CD14-positive monocyte (primary cell): ENCODE measurements around the gene CROCC2. TPM values are rescaled to one million over a fixed set of nuclear protein-coding genes. Genes with fewer than 3 reads are reported as not detected.

ENCODE experiments used
- DNase-seq, 3 donors: peaks; one replicate each; pipeline ENCODE4 v3.0.0-alpha.2; 2011 to 2022
- H2AFZ ChIP-seq: 2 replicates; pipeline ENCODE4 v1.6.0; 2012; ENCODE audit warnings: mild to moderate bottlenecking, low read depth, low read length, inconsistent platforms; ENCODE audit not compliant: insufficient read depth, poor library complexity, severe bottlenecking
- H3K27ac ChIP-seq, 2 donors: 1 replicate in 1 of 2; 2 replicates in 1 of 2; pipeline ENCODE4 v1.5.1; 2012 to 2013; ENCODE audit warnings: low read length in 2 of 2, control low read depth in 1 of 2, inconsistent platforms in 1 of 2, low read depth in 1 of 2, mild to moderate bottlenecking in 1 of 2
- H3K27me3 ChIP-seq, 2 donors: one replicate each; pipeline versions ENCODE4 v1.6.0 to v1.6.1; 2011 to 2013; ENCODE audit warnings: low read length in 2 of 2; ENCODE audit not compliant: control insufficient read depth in 2 of 2, insufficient read depth in 2 of 2
- H3K36me3 ChIP-seq, 2 donors: replicated peaks in 1 of 2; 1 replicate in 1 of 2; 2 replicates in 1 of 2; pipeline versions ENCODE4 v1.5.1 to v1.6.1; 2012 to 2013; ENCODE audit warnings: low read length in 2 of 2, control low read depth in 1 of 2, inconsistent platforms in 1 of 2, mild to moderate bottlenecking in 1 of 2; ENCODE audit not compliant: insufficient read depth in 2 of 2, control insufficient read depth in 1 of 2
- H3K4me1 ChIP-seq, 2 donors: 1 replicate in 1 of 2; 2 replicates in 1 of 2; pipeline versions ENCODE4 v1.5.1 to v1.6.1; 2012 to 2013; ENCODE audit warnings: low read length in 2 of 2, control low read depth in 1 of 2, inconsistent platforms in 1 of 2, mild to moderate bottlenecking in 1 of 2, moderate library complexity in 1 of 2; ENCODE audit not compliant: insufficient read depth in 2 of 2, control insufficient read depth in 1 of 2
- H3K4me2 ChIP-seq: replicated peaks from 2 replicates; pipeline ENCODE3; 2012; ENCODE audit warnings: low read length, moderate library complexity, mild to moderate bottlenecking; ENCODE audit not compliant: poor library complexity, severe bottlenecking; ENCODE audit errors: extremely low read depth
- H3K4me3 ChIP-seq, 3 experiments: fragments of 200-600 bp in 1 of 3; sonication (generic) in 1 of 3; replicated peaks in 1 of 3; 1 replicate in 2 of 3; 2 replicates in 1 of 3; pipeline ENCODE4 v1.5.1; 2011 to 2013; ENCODE audit warnings: low read length in 3 of 3, mild to moderate bottlenecking in 3 of 3, control low read depth in 2 of 3, low read depth in 2 of 3, inconsistent platforms in 1 of 3, moderate library complexity in 1 of 3
- H3K79me2 ChIP-seq: 2 replicates; pipeline ENCODE4 v1.6.0; 2012; ENCODE audit warnings: mild to moderate bottlenecking, control low read depth, inconsistent platforms, low read length, moderate library complexity; ENCODE audit not compliant: insufficient read depth
- H3K9ac ChIP-seq: 2 replicates; pipeline ENCODE4 v1.6.0; 2017; ENCODE audit warnings: low read length, mild to moderate bottlenecking; ENCODE audit not compliant: insufficient read depth, poor library complexity, severe bottlenecking
- H3K9me3 ChIP-seq, 2 donors: replicated peaks in 1 of 2; 1 replicate in 1 of 2; 2 replicates in 1 of 2; pipeline versions ENCODE4 v1.5.1 to v1.6.1; 2012 to 2013; ENCODE audit warnings: low read length in 2 of 2, control low read depth in 1 of 2; ENCODE audit not compliant: control insufficient read depth in 1 of 2, insufficient read depth in 1 of 2
- H4K20me1 ChIP-seq: 2 replicates; pipeline ENCODE4 v1.6.0; 2012; ENCODE audit warnings: mild to moderate bottlenecking, low read length, control low read depth, moderate library complexity; ENCODE audit not compliant: insufficient read depth
- H3K27ac Mint-ChIP-seq, 7 donors: one replicate each; pipeline ENCODE4 v1.8.0; 2020; ENCODE audit warnings: mild to moderate bottlenecking in 7 of 7, mixed read lengths in 7 of 7, moderate library complexity in 6 of 7, inconsistent platforms in 2 of 7
- H3K27me3 Mint-ChIP-seq, 3 donors: one replicate each; pipeline ENCODE4 v1.8.0; 2021 to 2022; ENCODE audit warnings: low read depth in 3 of 3, mild to moderate bottlenecking in 3 of 3, mixed read lengths in 3 of 3, moderate library complexity in 3 of 3, inconsistent platforms in 1 of 3
- H3K36me3 Mint-ChIP-seq, 2 donors: one replicate each; pipeline ENCODE4 v1.8.0; 2020; ENCODE audit warnings: mixed read lengths in 2 of 2, inconsistent platforms in 1 of 2, mild to moderate bottlenecking in 1 of 2
- H3K4me1 Mint-ChIP-seq: one replicate; pipeline ENCODE4 v1.8.0; 2020; ENCODE audit warnings: mild to moderate bottlenecking, mixed read lengths
- H3K4me3 Mint-ChIP-seq, 2 donors: one replicate each; pipeline ENCODE4 v1.8.0; 2020; ENCODE audit warnings: mild to moderate bottlenecking in 2 of 2, mixed read lengths in 2 of 2, moderate library complexity in 1 of 2
- H3K9me3 Mint-ChIP-seq, 7 donors: one replicate each; pipeline ENCODE4 v1.8.0; 2020 to 2022; ENCODE audit warnings: mixed read lengths in 7 of 7, mild to moderate bottlenecking in 6 of 7, moderate library complexity in 6 of 7, inconsistent platforms in 2 of 7
- WGBS: methylation state at CpG from one replicate; pipeline ENCODE4 v1.1.5; 2013; ENCODE audit warnings: missing lambda C conversion rate; ENCODE audit not compliant: insufficient coverage; 5-methylcytosine and 5-hydroxymethylcytosine counted together
- intact Hi-C, 2 donors: fragments of 100-400 bp; cut with micrococcal nuclease; formaldehyde crosslinking; loops; one replicate each; pipeline versions ENCODE4 v1.15.0 to v1.15.1; 2023
- polyA plus RNA-seq, 3 donors: library from polyadenylated mRNA; depleted of rRNA in 1 of 3; unstranded in 2 of 3; stranded (reverse) in 1 of 3; fragments of 300-500 nt in 2 of 3; fragments of >200 nt in 1 of 3; fragmentation: Illumina TruSeq in 2 of 3; gene quantifications; 1 replicate in 2 of 3; 2 replicates in 1 of 3; pipeline ENCODE4 v1.2.3, GENCODE V29; 2012 to 2021
- TF ChIP-seq, protein P1 (sequence below): fragments of 200-600 bp; IDR thresholded peaks from one replicate; pipeline ENCODE4 v1.8.0; 2022; ENCODE audit warnings: antibody characterized with exemption, mild to moderate bottlenecking

CROCC2 gene
- polyA plus RNA-seq, 3 donors = 0.15 TPM; not detected in 2

DNA sequence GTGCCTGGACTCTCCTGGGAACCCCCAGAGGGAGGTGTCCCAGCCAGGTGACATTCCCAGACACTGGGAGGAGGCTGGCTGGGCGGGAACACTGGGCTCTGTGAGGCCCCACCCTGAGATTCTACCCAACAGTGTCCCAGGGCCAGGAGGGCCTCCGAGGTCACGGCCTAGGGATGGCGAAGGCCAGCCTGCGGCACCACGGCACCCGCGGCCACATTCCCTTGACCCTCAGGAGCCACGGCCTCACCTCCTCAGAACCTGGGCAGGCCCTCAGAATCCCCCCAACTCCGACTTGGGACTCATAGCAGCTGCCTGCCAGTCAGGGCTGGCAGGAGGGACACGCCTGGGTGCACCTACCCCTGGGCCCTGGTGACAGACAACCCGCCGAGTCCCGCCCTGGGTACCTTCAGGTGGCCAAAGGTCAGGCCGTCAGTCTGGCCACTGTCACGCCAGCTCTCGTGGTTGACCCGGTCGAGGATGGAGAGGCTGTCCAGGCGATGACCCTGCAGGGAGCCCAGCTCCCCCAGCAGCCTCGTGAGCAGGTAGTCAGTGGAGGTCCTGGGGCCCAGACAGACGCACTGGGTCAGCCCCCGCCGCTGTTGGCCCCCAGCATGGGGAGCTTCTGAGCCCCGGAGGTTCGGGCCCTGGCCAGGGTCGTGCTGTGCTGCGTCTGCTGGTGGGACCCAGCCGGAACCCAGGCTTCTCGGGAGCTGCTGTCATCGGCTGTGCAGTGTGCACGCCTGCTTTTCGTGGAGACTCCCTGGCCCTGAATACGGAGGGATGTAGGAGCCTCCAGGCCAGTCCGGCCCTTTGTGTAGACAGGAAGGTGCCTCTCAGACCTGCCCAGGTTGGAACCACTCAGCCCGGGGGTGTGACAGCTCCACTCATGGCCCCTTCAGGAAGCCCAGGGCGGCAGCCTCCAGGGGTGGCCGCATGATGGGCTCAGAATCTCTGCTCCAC is 16.3 kb upstream of the CROCC2 start:
- peaks cover 8 to 12% of the 10 kb centered on the region in 2 donors for H3K4me1 ChIP-seq
- no peak for DNase-seq
- intact Hi-C loops = no loop called here
- Mint-ChIP-seq H3K4me3 (no peak overlapping the region), H3K9me3 (peaks cover 0 to 7% (median 0%) of the 10 kb centered on the region in 7 donors), H3K27ac (no peak overlapping the region), H3K36me3 (no peaks in the 10 kb centered on the region), H3K4me1 (peaks cover 12% of the 10 kb centered on the region), H3K27me3 (peaks cover 2 to 5% (median 2%) of the 10 kb centered on the region in 3 donors)
- H3K27me3 ChIP-seq = no peaks in the 10 kb centered on the region
- no peaks in the 10 kb centered on the region for H3K36me3 ChIP-seq
- H3K79me2 ChIP-seq = no peaks in the 10 kb centered on the region
- no peak overlapping the region for H2AFZ ChIP-seq
- H3K4me3 ChIP-seq = no peak overlapping the region
- H3K9ac ChIP-seq = no peak overlapping the region
- no peaks in the 10 kb centered on the region for H3K9me3 ChIP-seq
- no peaks in the 10 kb centered on the region for H4K20me1 ChIP-seq
- WGBS = 96% methylated on average over 38 of the region's 38 CpGs
- no peak overlapping the region for H3K27ac ChIP-seq
- TF ChIP-seq, protein P1, sequence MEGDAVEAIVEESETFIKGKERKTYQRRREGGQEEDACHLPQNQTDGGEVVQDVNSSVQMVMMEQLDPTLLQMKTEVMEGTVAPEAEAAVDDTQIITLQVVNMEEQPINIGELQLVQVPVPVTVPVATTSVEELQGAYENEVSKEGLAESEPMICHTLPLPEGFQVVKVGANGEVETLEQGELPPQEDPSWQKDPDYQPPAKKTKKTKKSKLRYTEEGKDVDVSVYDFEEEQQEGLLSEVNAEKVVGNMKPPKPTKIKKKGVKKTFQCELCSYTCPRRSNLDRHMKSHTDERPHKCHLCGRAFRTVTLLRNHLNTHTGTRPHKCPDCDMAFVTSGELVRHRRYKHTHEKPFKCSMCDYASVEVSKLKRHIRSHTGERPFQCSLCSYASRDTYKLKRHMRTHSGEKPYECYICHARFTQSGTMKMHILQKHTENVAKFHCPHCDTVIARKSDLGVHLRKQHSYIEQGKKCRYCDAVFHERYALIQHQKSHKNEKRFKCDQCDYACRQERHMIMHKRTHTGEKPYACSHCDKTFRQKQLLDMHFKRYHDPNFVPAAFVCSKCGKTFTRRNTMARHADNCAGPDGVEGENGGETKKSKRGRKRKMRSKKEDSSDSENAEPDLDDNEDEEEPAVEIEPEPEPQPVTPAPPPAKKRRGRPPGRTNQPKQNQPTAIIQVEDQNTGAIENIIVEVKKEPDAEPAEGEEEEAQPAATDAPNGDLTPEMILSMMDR = no peak
- no peak overlapping the region for H3K4me2 ChIP-seq

DNA sequence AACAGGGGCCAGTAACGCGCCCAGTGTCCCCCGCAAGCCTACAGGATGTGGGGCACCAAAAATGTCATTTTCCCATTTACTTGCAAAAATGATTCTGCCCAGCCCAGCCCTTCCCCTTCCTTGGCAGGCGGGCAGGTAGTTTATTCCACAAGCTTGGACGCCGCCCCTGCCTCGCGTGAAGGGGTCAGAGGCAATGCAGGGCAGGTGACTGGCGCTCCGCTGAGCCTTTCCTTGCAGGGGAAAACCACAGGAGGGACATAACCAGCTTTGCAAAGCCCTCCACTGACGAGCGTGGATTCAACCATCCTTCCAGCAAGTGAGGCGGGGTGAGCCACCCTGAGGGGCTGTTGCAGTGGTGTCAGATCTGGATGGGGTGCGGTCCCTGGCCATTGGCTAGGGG is 15.4 kb upstream of the CROCC2 start:
- TF ChIP-seq, protein P1 = no peak
- H3K27me3 ChIP-seq = no peaks in the 10 kb centered on the region
- H2AFZ ChIP-seq = no peak overlapping the region
- 85% methylated on average over 10 of the region's 14 CpGs for WGBS
- Mint-ChIP-seq H3K4me1 (peaks cover 6% of the 10 kb centered on the region), H3K27ac (no peak overlapping the region), H3K9me3 (peaks cover 0 to 7% (median 0%) of the 10 kb centered on the region in 7 donors), H3K27me3 (peaks cover 2 to 5% (median 2%) of the 10 kb centered on the region in 3 donors), H3K4me3 (no peak overlapping the region), H3K36me3 (no peaks in the 10 kb centered on the region)
- H3K4me3 ChIP-seq = no peak overlapping the region
- H4K20me1 ChIP-seq = no peaks in the 10 kb centered on the region
- H3K9me3 ChIP-seq = no peaks in the 10 kb centered on the region
- intact Hi-C loops = no loop called here
- H3K79me2 ChIP-seq = no peaks in the 10 kb centered on the region
- no peak overlapping the region for H3K27ac ChIP-seq
- DNase-seq = no peak
- no peaks in the 10 kb centered on the region for H3K36me3 ChIP-seq
- H3K9ac ChIP-seq = no peak overlapping the region
- H3K4me2 ChIP-seq = no peak overlapping the region
- peaks cover under 1 to 5% of the 10 kb centered on the region in 2 donors for H3K4me1 ChIP-seq
